HCT116 (cell line): Measurements from ENCODE around the gene OSTF1. TPM values are rescaled to one million over a fixed set of nuclear protein-coding genes. Genes with fewer than 3 reads are reported as not detected.

Experiments
- ATAC-seq: fragments of 200-7000 bp; cut with Tn5 transposase; 2 replicates; pipeline ENCODE4 v1.9.1; 2020; ENCODE audit warnings: mild to moderate bottlenecking, moderate library complexity
- BruUV-seq: library from RNA; stranded (reverse); fragments of 400-500 nt; replicated peaks from 2 replicates; lab custom pipeline; 2021; lab: Mats Ljungman, UMichigan
- CTCF ChIA-PET: fragments of 300-600 bp; sonication (Branson Sonifier 250); formaldehyde crosslinking; loops from one replicate; lab custom pipeline; 2021; ENCODE audit warnings: antibody characterized with exemption; lab: Charles Lee
- POLR2A ChIA-PET: fragments of 300-600, 350-600 bp; sonication (Branson Sonifier 250); formaldehyde crosslinking; loops from one replicate; lab custom pipeline; 2021; ENCODE audit warnings: antibody characterized with exemption; lab: Charles Lee
- RAD21 ChIA-PET, 2 experiments: fragments of 300-600 bp; sonication (Branson Sonifier 250); formaldehyde crosslinking; loops; one replicate each; lab custom pipeline; 2023; ENCODE audit warnings: low total read pairs in 2 of 2; ENCODE audit not compliant: uncharacterized antibody in 2 of 2, unreplicated experiment in 2 of 2, low non-redundant PET in 1 of 2; lab: Charles Lee
- DNase-seq: peaks from one replicate; pipeline ENCODE4 v3.0.0-alpha.2; 2010; ENCODE audit warnings: low read depth, low spot score
- H2AFZ ChIP-seq: fragments of 200-600 bp; shearing (Covaris generic), sonication (generic); 2 replicates; pipeline ENCODE4 v1.6.1; 2017; ENCODE audit warnings: low read depth, mixed run types, mixed read lengths, antibody characterized with exemption, low read length; ENCODE audit not compliant: poor library complexity, severe bottlenecking
- H3K27ac ChIP-seq: 2 replicates; pipeline ENCODE4 v1.5.1; 2012; ENCODE audit warnings: low read depth, low read length
- H3K27me3 ChIP-seq: fragments of 200-600 bp; sonication (generic); 2 replicates; pipeline ENCODE4 v1.6.1; 2016; ENCODE audit warnings: mixed run types, low read length, mixed read lengths; ENCODE audit not compliant: insufficient read depth
- H3K36me3 ChIP-seq, 2 experiments: fragments of 200-500 bp in 1 of 2; fragments of 200-600 bp in 1 of 2; sonication (Bioruptor generic) in 1 of 2; sonication (generic) in 1 of 2; 2 replicates each; pipeline versions ENCODE4 v1.5.1 to v1.6.1; 2014 to 2016; ENCODE audit warnings: low read length in 2 of 2, inconsistent platforms in 1 of 2, mixed read lengths in 1 of 2, mixed run types in 1 of 2; ENCODE audit not compliant: insufficient read depth in 2 of 2, control insufficient read depth in 1 of 2
- H3K4me1 ChIP-seq, 2 experiments: fragments of 200-600 bp in 1 of 2; sonication (generic) in 1 of 2; 2 replicates each; pipeline versions ENCODE4 v1.5.1 to v1.6.1; 2012 to 2017; ENCODE audit warnings: low read length in 2 of 2, inconsistent platforms in 1 of 2, mild to moderate bottlenecking in 1 of 2, mixed read lengths in 1 of 2, mixed run types in 1 of 2, moderate library complexity in 1 of 2; ENCODE audit not compliant: insufficient read depth in 2 of 2, control insufficient read depth in 1 of 2
- H3K4me2 ChIP-seq: fragments of 200-600 bp; sonication (generic); 2 replicates; pipeline ENCODE4 v1.6.1; 2017; ENCODE audit warnings: mixed run types, low read length, mixed read lengths
- H3K4me3 ChIP-seq, 2 experiments: fragments of 200-600 bp in 1 of 2; sonication (generic) in 1 of 2; replicated peaks in 1 of 2; 2 replicates each; pipeline ENCODE4 v1.5.1; 2011 to 2016; ENCODE audit warnings: low read length in 2 of 2, control low read depth in 1 of 2, low read depth in 1 of 2, mild to moderate bottlenecking in 1 of 2, mixed read lengths in 1 of 2, mixed run types in 1 of 2
- H3K79me2 ChIP-seq: fragments of 200-600 bp; sonication (generic); 2 replicates; pipeline ENCODE4 v1.6.1; 2017; ENCODE audit warnings: mild to moderate bottlenecking, mixed run types, low read length, moderate library complexity, mixed read lengths; ENCODE audit not compliant: insufficient read depth
- H3K9ac ChIP-seq: fragments of 200-600 bp; sonication (generic); 2 replicates; pipeline ENCODE4 v1.6.1; 2016; ENCODE audit warnings: low read length, mixed read lengths
- H3K9me2 ChIP-seq: fragments of 200-600 bp; sonication (generic), shearing (Covaris generic); 2 replicates; pipeline ENCODE4 v1.6.1; 2017; ENCODE audit warnings: mixed run types, mild to moderate bottlenecking, moderate library complexity; ENCODE audit not compliant: insufficient read depth
- H3K9me3 ChIP-seq, 2 experiments: fragments of 200-500 bp in 1 of 2; fragments of 200-600 bp in 1 of 2; sonication (Bioruptor generic) in 1 of 2; sonication (generic) in 1 of 2; 2 replicates each; pipeline ENCODE4 v1.6.1; 2014 to 2017; ENCODE audit warnings: low read length in 2 of 2, mixed read lengths in 2 of 2, inconsistent platforms in 1 of 2, low read depth in 1 of 2, mild to moderate bottlenecking in 1 of 2, mixed run types in 1 of 2, moderate library complexity in 1 of 2; ENCODE audit not compliant: control insufficient read depth in 1 of 2, insufficient read depth in 1 of 2
- H4K20me1 ChIP-seq: fragments of 200-600 bp; sonication (generic), shearing (Covaris generic); 2 replicates; pipeline ENCODE4 v1.6.1; 2017; ENCODE audit warnings: mixed run types, mild to moderate bottlenecking, moderate library complexity; ENCODE audit not compliant: insufficient read depth
- CBX3 ChIP-seq: IDR thresholded peaks from 2 replicates; pipeline ENCODE4 v1.6.1; 2012; ENCODE audit warnings: low read depth
- CEBPB ChIP-seq: IDR thresholded peaks from 2 replicates; pipeline ENCODE4 v1.6.1; 2012; ENCODE audit warnings: low read depth
- EGR1 ChIP-seq: IDR thresholded peaks from 2 replicates; pipeline ENCODE4 v1.6.1; 2012; ENCODE audit warnings: low read depth
- JUND ChIP-seq: IDR thresholded peaks from 2 replicates; pipeline ENCODE4 v1.6.1; 2012
- POLR2A ChIP-seq: IDR thresholded peaks from 2 replicates; pipeline ENCODE4 v1.7.0; 2011; ENCODE audit warnings: borderline replicate concordance; ENCODE audit not compliant: insufficient read depth, insufficient read length; ENCODE audit errors: extremely low read depth
- POLR2AphosphoS5 ChIP-seq: IDR thresholded peaks from 2 replicates; pipeline ENCODE4 v1.6.1; 2011; ENCODE audit warnings: mild to moderate bottlenecking, low read depth, low read length, moderate library complexity
- RAD21 ChIP-seq: IDR thresholded peaks from 2 replicates; pipeline ENCODE4 v1.6.1; 2012; ENCODE audit warnings: low read depth, mild to moderate bottlenecking
- SIN3A ChIP-seq: IDR thresholded peaks from 2 replicates; pipeline ENCODE4 v1.6.1; 2012; ENCODE audit warnings: low read depth
- SP1 ChIP-seq: IDR thresholded peaks from 2 replicates; pipeline ENCODE4 v1.6.1; 2012; ENCODE audit warnings: low read depth
- SRF ChIP-seq: IDR thresholded peaks from 2 replicates; pipeline ENCODE4 v1.6.1; 2012; ENCODE audit warnings: low read depth
- TCF7L2 ChIP-seq: IDR thresholded peaks from 2 replicates; pipeline ENCODE4 v1.7.0; 2011; ENCODE audit warnings: borderline replicate concordance, inconsistent platforms; ENCODE audit not compliant: insufficient read depth, insufficient read length; ENCODE audit errors: extremely low read depth
- ZFX ChIP-seq: fragments of 450-650 bp; IDR thresholded peaks from 2 replicates; pipeline ENCODE4 v1.6.1; 2017
- ZNF274 ChIP-seq: fragments of 200-500 bp; sonication (Bioruptor generic); IDR thresholded peaks from 2 replicates; pipeline ENCODE4 v1.6.1; 2014; ENCODE audit warnings: mild to moderate bottlenecking, low read depth, low read length, inconsistent platforms
- intact Hi-C: fragments of 100-400 bp; cut with micrococcal nuclease; formaldehyde crosslinking; loops from 2 replicates; pipeline ENCODE4 v1.10.0; 2022
- total RNA-seq: library from RNA; stranded (reverse); gene quantifications from one replicate; pipeline ENCODE4 v1.2.1, GENCODE V29; 2021; ENCODE audit not compliant: unreplicated experiment
- TF ChIP-seq, protein P1 (sequence below), 3 experiments: fragments of 200-600 bp in 1 of 3; sonication (generic) in 1 of 3; IDR thresholded peaks in 2 of 3; conservative IDR thresholded peaks in 1 of 3; 2 replicates each; pipeline ENCODE4 v1.5.1; 2012 to 2017; ENCODE audit warnings: low read depth in 2 of 3, low read length in 2 of 3, antibody characterized with exemption in 1 of 3, borderline replicate concordance in 1 of 3, control low read depth in 1 of 3, mild to moderate bottlenecking in 1 of 3, mixed read lengths in 1 of 3, mixed run types in 1 of 3, moderate library complexity in 1 of 3; ENCODE audit not compliant: insufficient read depth in 1 of 3
- TF ChIP-seq, protein P2 (sequence below): IDR thresholded peaks from 2 replicates; pipeline ENCODE4 v1.6.1; 2011; ENCODE audit warnings: mild to moderate bottlenecking, low read length, moderate library complexity; ENCODE audit not compliant: insufficient replicate concordance; ENCODE audit errors: extremely low read depth
- TF ChIP-seq, protein P3 (sequence below): IDR thresholded peaks from 2 replicates; pipeline ENCODE4 v1.6.1; 2012
- TF ChIP-seq, protein P4 (sequence below): IDR thresholded peaks from 2 replicates; pipeline ENCODE4 v1.6.1; 2012; ENCODE audit warnings: low read depth
- TF ChIP-seq, protein P5 (sequence below): IDR thresholded peaks from 2 replicates; pipeline ENCODE4 v1.6.1; 2012

OSTF1 gene
- total RNA-seq, 1 experiment from 2014 or later = 20.7 TPM

DNA sequence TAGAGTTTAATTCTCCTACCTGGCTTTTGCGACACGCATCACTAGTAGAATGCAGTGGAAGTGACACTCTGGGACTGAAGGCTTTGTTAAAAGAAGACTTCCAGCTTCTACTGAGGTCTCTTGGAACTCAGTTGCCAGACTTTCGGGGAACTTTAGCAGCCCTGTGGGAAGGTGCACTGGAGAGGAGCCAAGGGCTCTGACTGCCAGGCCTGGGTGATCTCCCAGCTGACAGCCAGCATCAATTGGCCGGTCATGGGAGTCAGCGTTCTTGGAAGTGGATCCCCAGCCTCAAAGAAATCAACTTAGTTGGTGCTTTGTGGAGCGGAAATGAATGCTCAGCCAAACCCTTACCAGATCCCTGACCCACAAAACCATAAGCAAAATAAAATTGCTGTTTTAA is 87.1 kb downstream of the OSTF1 start:
- DNase-seq (no peak), ATAC-seq (no peak)
- H4K20me1 ChIP-seq = no peaks in the 10 kb centered on the region
- no peaks in the 10 kb centered on the region for H3K4me1 ChIP-seq
- H3K9me2 ChIP-seq = no peaks in the 10 kb centered on the region
- no peak overlapping the region for H2AFZ ChIP-seq
- no peak overlapping the region for H3K27ac ChIP-seq
- no peaks in the 10 kb centered on the region for H3K9me3 ChIP-seq
- H3K79me2 ChIP-seq = no peaks in the 10 kb centered on the region
- TF ChIP-seq, protein P1, sequence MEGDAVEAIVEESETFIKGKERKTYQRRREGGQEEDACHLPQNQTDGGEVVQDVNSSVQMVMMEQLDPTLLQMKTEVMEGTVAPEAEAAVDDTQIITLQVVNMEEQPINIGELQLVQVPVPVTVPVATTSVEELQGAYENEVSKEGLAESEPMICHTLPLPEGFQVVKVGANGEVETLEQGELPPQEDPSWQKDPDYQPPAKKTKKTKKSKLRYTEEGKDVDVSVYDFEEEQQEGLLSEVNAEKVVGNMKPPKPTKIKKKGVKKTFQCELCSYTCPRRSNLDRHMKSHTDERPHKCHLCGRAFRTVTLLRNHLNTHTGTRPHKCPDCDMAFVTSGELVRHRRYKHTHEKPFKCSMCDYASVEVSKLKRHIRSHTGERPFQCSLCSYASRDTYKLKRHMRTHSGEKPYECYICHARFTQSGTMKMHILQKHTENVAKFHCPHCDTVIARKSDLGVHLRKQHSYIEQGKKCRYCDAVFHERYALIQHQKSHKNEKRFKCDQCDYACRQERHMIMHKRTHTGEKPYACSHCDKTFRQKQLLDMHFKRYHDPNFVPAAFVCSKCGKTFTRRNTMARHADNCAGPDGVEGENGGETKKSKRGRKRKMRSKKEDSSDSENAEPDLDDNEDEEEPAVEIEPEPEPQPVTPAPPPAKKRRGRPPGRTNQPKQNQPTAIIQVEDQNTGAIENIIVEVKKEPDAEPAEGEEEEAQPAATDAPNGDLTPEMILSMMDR (IDR thresholded peaks at IDR 0.05 in 2 of 3, conservative IDR thresholded peaks at IDR 0.05 in 1 of 3; ENCODE audit: borderline replicate concordance in 1 of 3, insufficient read depth in 1 of 3, low read depth in 2 of 3, low read length in 2 of 3) = no peak
- TF ChIP-seq SIN3A = no peak
- TF ChIP-seq ZFX = no peak
- TF ChIP-seq, protein P2, sequence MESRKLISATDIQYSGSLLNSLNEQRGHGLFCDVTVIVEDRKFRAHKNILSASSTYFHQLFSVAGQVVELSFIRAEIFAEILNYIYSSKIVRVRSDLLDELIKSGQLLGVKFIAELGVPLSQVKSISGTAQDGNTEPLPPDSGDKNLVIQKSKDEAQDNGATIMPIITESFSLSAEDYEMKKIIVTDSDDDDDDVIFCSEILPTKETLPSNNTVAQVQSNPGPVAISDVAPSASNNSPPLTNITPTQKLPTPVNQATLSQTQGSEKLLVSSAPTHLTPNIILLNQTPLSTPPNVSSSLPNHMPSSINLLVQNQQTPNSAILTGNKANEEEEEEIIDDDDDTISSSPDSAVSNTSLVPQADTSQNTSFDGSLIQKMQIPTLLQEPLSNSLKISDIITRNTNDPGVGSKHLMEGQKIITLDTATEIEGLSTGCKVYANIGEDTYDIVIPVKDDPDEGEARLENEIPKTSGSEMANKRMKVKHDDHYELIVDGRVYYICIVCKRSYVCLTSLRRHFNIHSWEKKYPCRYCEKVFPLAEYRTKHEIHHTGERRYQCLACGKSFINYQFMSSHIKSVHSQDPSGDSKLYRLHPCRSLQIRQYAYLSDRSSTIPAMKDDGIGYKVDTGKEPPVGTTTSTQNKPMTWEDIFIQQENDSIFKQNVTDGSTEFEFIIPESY = no peak
- TF ChIP-seq, protein P3, sequence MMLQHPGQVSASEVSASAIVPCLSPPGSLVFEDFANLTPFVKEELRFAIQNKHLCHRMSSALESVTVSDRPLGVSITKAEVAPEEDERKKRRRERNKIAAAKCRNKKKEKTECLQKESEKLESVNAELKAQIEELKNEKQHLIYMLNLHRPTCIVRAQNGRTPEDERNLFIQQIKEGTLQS = no peak
- TF ChIP-seq SRF = no peak
- no peak for TF ChIP-seq TCF7L2
- TF ChIP-seq POLR2AphosphoS5 = no peak
- TF ChIP-seq CEBPB = no peak
- TF ChIP-seq EGR1 = no peak
- no peak for TF ChIP-seq SP1
- TF ChIP-seq, protein P4, sequence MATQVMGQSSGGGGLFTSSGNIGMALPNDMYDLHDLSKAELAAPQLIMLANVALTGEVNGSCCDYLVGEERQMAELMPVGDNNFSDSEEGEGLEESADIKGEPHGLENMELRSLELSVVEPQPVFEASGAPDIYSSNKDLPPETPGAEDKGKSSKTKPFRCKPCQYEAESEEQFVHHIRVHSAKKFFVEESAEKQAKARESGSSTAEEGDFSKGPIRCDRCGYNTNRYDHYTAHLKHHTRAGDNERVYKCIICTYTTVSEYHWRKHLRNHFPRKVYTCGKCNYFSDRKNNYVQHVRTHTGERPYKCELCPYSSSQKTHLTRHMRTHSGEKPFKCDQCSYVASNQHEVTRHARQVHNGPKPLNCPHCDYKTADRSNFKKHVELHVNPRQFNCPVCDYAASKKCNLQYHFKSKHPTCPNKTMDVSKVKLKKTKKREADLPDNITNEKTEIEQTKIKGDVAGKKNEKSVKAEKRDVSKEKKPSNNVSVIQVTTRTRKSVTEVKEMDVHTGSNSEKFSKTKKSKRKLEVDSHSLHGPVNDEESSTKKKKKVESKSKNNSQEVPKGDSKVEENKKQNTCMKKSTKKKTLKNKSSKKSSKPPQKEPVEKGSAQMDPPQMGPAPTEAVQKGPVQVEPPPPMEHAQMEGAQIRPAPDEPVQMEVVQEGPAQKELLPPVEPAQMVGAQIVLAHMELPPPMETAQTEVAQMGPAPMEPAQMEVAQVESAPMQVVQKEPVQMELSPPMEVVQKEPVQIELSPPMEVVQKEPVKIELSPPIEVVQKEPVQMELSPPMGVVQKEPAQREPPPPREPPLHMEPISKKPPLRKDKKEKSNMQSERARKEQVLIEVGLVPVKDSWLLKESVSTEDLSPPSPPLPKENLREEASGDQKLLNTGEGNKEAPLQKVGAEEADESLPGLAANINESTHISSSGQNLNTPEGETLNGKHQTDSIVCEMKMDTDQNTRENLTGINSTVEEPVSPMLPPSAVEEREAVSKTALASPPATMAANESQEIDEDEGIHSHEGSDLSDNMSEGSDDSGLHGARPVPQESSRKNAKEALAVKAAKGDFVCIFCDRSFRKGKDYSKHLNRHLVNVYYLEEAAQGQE = no peak
- no peak for TF ChIP-seq CBX3
- TF ChIP-seq RAD21 = no peak
- TF ChIP-seq POLR2A = no peak
- TF ChIP-seq, protein P5, sequence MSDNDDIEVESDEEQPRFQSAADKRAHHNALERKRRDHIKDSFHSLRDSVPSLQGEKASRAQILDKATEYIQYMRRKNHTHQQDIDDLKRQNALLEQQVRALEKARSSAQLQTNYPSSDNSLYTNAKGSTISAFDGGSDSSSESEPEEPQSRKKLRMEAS = no peak
- no peak for TF ChIP-seq ZNF274
- TF ChIP-seq JUND = no peak
- H3K4me3 ChIP-seq = no peak overlapping the region
- H3K27me3 ChIP-seq = no peaks in the 10 kb centered on the region
- no peaks in the 10 kb centered on the region for H3K36me3 ChIP-seq
- intact Hi-C loops = no loop called here
- H3K4me2 ChIP-seq = no peak overlapping the region
- RAD21 ChIA-PET = no interaction called here
- BruUV-seq = no TSS peak
- POLR2A ChIA-PET = no interaction called here
- no peak overlapping the region for H3K9ac ChIP-seq
- CTCF ChIA-PET = interaction anchor here (0.6 kb wide), 1 partner anchor 10 kb away, joined by 3 read pairs; no protein-coding TSS in a partner anchor
